Stimulated activated CD8-positive, alpha-beta memory T cell treated with anti-CD3 and anti-CD28 coated beads, Interleukin-2, amount 100 ng/mL, for 48 hours (primary cell): Measurements from ENCODE around the gene IPMK.
"Not testable (repeated sequence)": the region's sequence is repeated elsewhere in the genome, so short reads cannot be mapped to it uniquely, and the experiment has no call there.

ENCODE experiments used
- DNase-seq, 2 donors: peaks; one replicate each; pipeline ENCODE4 v3.0.0-alpha.2; 2020; ENCODE audit warnings: low read depth in 2 of 2

The IPMK gene

GRCh38 chr10:58220769-58221451 is 46.8 kb downstream of the IPMK start:
- no peak for DNase-seq

- no peak for DNase-seq
These were observed 47.8 kb downstream of the IPMK start for GRCh38 chr10:58219875-58220274.

GRCh38 chr10:58217612-58218011 is 50.1 kb downstream of the IPMK start:
- no peak for DNase-seq

GRCh38 chr10:58212622-58213021 is 55.1 kb downstream of the IPMK start:
- DNase-seq, result no peak

DNA sequence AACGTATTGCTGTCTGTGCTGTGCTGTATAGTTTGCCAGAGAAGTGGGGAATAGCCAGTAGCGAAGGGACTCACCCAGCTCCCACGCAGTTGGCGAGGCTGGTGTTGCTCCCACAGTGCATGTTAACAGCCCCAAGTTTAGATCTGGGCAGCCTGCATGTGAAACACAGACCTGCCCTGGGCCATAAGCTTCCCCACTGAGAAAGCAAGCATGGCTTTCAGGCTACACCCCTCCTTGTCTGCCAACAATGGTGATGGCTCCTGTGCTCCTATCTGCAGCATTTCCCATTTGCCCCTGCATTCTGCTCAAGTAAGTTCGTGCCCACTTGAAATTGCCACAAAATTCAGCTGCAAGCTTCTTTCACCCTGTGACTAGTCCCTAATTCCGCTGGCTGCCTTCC is 57.5 kb downstream of the IPMK start:
- DNase-seq, result no peak

- no peak for DNase-seq
These were observed 58.0 kb downstream of the IPMK start for GRCh38 chr10:58209669-58210068.

GRCh38 chr10:58206251-58206650 is 61.4 kb downstream of the IPMK start:
- no peak for DNase-seq

GRCh38 chr10:58201704-58202103 is 66.0 kb downstream of the IPMK start:
- no peak for DNase-seq

- DNase-seq, result no peak
These were observed 78.4 kb downstream of the IPMK start for GRCh38 chr10:58189269-58189668.

- no peak for DNase-seq
These were observed 83.5 kb downstream of the IPMK start for GRCh38 chr10:58184120-58184670.

- DNase-seq, result no peak
These were observed 87.0 kb downstream of the IPMK start for GRCh38 chr10:58180666-58181065.

GRCh38 chr10:58179238-58179637 is 88.5 kb downstream of the IPMK start:
- DNase-seq, result no peak

- DNase-seq, result no peak
These were observed 88.9 kb downstream of the IPMK start for GRCh38 chr10:58178811-58179210.

- DNase-seq, result no peak
These were observed 90.2 kb downstream of the IPMK start for GRCh38 chr10:58177362-58177947.

- DNase-seq, result no peak
These were observed 91.4 kb downstream of the IPMK start for GRCh38 chr10:58175990-58176900.

DNA sequence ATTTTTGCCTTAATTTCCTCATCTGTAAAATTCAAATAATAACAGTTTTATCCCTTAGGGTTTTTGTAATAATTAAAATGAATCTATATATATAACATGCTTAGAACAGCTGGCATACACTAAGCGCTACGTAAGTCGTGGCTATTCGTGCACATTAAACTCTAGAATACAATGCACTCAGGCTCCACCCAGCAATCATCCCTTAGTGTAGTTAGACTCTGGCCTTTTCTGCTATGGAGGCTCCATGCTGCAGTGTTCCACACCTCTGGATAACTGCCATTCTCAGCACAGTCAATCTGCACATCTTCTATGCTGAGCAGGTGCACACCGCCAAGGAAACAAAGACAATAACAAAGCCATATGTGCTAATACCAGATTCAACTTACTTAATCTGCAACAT is 92.9 kb downstream of the IPMK start:
- DNase-seq, result no peak

DNA sequence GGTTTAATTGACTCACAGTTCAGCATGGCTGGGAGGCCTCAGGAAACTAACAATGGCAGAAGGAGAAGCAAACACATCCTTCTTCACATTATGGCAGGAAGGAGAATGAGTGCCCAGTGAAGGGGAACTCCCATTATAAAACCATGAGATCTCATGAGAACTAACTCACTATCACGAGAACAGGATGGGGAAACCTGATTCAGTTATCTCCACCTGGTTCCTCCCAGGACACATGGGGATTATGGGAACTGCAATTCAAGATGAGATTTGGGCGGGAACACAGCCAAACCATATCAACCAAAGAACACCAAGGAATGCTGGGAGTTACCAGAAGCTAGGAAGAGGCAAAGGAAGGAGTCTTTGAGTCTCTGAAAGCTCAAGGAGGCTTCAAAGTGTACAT is 94.3 kb downstream of the IPMK start:
- DNase-seq, result no peak

GRCh38 chr10:58171146-58171545 is 96.5 kb downstream of the IPMK start:
- no peak for DNase-seq

DNA sequence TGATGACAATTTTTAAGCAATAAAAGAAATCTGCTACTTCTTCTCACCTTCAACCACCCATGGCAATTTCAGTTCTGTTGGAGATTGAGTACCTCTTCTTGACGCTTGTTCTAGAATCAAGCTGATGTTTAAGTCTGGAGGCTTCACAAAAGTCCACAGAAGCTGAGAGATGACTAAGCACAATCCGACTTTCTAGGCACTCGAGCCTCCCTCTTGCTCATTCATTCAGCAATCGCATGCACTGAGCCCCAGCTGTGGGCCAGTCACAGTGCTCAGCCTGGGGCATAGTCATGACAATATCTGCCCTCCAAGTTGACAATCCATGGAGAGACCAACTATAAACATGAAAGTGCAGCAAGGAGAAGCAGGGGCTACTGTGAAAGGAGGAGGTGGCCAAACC is 103.2 kb downstream of the IPMK start:
- DNase-seq, result no peak

- DNase-seq, result no peak
These were observed 108.9 kb downstream of the IPMK start for GRCh38 chr10:58158806-58159205.

- no peak for DNase-seq
These were observed 110.5 kb downstream of the IPMK start for GRCh38 chr10:58157076-58157766.

DNA sequence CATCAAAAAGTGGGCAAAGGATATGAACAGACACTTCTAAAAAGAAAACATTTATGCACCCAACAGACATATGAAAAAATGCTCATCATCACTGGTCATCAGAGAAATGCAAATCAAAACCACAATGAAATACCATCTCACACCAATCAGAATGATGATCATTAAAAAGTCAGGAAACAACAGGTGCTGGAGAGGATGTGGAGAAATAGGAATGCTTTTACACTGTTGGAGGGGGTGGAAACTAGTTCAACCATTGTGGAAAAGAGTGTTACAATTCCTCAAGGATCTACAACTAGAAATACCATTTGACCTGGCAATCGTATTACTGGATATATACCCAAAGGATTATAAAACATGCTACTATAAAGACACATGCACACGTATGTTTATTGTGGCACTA is 111.8 kb downstream of the IPMK start:
- not testable (repeated sequence) for DNase-seq
